ENCODE data around the gene MAPK8IP3. TPM values are rescaled to one million over a fixed set of nuclear protein-coding genes. Genes with fewer than 3 reads are reported as not detected.
A peak's percentile ranks its signal among the peaks of the same experiment; 100 is the strongest.
"Not testable (repeated sequence)": the region's sequence is repeated elsewhere in the genome, so short reads cannot be mapped to it uniquely, and the experiment has no call there.

MAPK8IP3 gene
- total RNA-seq, 1 donor from 2014 or later, result 41.0 TPM

DNA sequence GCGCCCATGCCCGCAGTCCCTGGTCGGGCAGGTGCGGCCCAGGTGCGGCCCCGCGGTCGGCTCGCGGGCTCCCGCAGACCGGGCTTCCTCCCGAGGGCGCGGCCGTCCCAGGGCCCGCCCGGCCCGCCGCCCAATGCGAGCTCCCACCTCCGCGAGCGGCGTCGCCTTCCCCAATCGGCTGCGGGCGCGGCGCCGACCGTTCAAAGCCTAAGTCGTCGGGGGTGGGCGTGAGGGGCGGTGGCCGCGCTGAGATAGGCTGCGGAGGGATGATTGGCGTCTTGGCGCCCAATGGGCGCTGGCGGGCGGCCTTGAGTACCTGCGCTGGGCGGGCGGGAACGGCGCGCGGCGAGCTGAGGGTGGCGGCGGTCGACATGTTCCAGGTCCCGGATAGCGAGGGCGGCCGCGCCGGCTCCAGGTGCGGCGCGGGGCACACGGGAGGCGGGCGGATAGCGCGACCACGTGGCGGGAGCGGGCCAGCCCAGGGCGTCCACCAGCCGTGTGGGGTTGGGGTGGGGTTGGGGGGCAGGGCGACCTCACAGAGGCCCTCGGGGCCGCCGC lies 28.0 kb upstream of the MAPK8IP3 start, which contains the start of gene JPT2:
TSS of gene JPT2 (plus strand) at position 338 of the 558 bp plus-strand sequence. CDS start at position 372, 34 bp downstream.
- DNase-seq, result peak; percentile 98

- DNase-seq, result peak; percentile 49
Observed at GRCh38 chr16:1678500-1679098, 27.4 kb upstream of the MAPK8IP3 start.

GRCh38 chr16:1680361-1680760 lies 25.6 kb upstream of the MAPK8IP3 start:
- no peak for DNase-seq

DNA sequence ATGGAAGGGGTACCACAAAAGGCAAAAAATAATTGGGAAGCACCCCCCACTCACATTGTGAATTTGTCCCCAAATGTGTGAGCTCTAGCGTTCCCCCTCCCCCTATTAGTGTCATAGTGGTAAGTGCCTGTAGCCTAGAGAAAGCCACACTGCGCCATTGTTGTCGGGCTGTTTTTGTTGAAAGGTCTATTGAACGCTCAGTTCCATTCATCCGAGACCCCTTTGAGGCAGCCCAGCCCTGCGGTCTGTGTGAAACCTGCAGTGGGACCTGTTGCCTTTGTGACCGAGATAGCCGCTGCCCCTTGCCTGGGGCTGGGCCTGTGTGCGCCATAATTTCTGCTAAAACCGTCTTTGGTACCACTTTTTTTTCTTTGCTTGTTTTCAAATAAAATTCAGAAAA lies 25.0 kb upstream of the MAPK8IP3 start:
- no peak for DNase-seq

DNA sequence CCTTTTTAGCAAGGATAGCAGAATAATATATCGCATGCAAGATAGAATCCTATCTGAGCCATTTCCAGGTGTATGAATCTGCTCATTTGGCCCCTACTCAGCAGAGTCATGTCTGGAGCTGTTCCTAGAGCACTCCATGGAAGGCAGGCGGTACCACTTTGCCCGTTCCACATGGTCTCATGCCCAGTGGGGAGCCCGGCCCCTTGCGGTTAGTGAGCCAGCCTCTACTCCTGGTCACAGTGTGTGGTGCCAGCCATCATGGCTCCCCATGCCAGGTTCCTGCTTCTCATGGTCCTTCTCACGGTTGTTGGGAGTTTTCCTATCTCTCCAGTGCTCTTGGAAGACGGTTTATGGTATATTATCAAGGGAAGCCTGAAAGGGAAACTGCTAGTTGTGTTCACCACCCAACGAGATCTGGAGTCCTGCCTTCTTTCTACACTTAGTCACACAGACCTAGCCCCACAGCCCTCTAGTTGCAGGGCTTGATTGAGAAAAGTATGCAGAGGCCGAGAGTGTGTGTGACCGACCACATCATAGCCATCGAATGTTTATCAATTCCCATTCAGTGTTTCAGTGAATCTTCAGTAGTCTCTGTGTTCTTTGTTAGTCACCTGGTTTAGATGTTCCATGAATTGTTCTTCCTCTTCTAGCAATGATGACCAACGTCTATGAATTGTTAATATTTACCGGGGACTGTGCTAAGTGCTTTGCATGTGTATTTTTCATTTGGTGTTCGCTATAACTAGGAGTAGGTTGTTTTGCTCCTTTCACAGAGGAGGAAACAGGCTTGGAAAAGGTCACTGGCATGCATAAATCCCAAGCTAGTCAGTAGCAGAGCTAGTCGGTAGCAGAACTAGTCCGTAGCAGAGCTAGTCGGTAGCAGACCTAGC lies 18.3 kb upstream of the MAPK8IP3 start:
- no peak for DNase-seq

GRCh38 chr16:1688807-1689560 lies 17.0 kb upstream of the MAPK8IP3 start:
- peak; percentile 72 for DNase-seq

GRCh38 chr16:1689853-1690252 lies 16.1 kb upstream of the MAPK8IP3 start:
- no peak for DNase-seq

- no peak for DNase-seq
Observed at GRCh38 chr16:1690810-1691209, 15.2 kb upstream of the MAPK8IP3 start.

- DNase-seq, result peak; percentile 40
Observed at GRCh38 chr16:1691276-1691675, 14.7 kb upstream of the MAPK8IP3 start.

DNA sequence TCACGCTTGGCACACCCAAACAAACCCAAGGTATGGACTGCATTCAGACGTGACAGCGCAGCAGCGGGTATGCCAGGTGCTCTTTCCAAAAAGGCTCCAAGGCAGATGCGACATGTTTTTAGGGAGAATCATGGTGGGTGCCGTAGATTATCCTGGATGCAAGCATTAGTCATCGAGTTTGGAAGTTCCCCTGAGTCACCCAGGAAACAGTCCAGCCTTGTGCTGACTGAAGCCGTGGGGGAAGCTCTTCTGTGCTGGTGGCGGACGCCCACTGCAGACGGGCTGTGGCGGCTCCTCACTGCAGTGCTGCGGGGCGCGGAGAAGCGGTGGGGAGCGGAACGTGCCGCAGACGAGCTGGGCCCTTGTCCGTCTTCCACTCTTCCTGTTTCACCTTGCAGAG lies 14.0 kb upstream of the MAPK8IP3 start:
- no peak for DNase-seq

GRCh38 chr16:1696863-1697262 lies 9.1 kb upstream of the MAPK8IP3 start:
- no peak for DNase-seq

GRCh38 chr16:1698680-1699079 lies 7.3 kb upstream of the MAPK8IP3 start:
- no peak for DNase-seq

DNA sequence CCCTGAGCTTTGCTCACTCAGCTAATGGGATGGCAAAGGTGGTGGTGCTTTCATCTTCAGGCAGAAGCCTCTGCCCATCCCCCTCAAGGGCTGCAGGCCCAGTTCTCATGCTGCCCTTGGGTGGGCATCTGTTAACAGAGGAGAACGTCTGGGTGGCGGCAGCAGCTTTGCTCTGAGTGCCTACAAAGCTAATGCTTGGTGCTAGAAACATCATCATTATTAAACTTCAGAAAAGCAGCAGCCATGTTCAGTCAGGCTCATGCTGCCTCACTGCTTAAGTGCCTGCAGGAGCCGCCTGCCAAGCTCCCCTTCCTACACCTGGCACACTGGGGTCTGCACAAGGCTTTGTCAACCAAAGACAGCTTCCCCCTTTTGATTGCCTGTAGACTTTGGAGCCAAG lies 5.7 kb upstream of the MAPK8IP3 start:
- no peak for DNase-seq

GRCh38 chr16:1701216-1701878 lies 4.6 kb upstream of the MAPK8IP3 start:
- no peak for DNase-seq

DNA sequence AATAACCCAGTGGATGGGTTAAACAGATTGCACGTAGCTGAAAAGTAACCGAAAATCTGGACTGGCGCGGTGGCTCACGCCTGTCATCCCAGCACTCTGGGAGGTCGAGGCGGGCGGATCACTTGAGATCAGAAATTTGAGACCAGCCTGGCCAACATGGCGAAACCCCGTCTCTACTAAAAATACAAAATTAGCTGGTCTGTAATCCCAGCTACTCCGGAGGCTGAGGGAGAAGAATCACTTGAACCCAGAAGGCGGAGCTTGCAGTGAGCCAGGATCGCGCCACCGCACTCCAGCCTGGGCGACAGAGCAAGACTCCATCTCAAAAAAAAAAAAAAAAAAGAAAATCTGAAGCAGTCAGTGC lies 689 bp upstream of the MAPK8IP3 start:
- DNase-seq, result not testable (repeated sequence)

- peak; percentile 52 for DNase-seq
Observed at GRCh38 chr16:1706386-1707192, 594 bp downstream of the MAPK8IP3 start.

- peak; percentile 48 for DNase-seq
Observed at GRCh38 chr16:1707193-1707790, 1.3 kb downstream of the MAPK8IP3 start.

- DNase-seq, result no peak
Observed at GRCh38 chr16:1708083-1708767, 2.2 kb downstream of the MAPK8IP3 start.

DNA sequence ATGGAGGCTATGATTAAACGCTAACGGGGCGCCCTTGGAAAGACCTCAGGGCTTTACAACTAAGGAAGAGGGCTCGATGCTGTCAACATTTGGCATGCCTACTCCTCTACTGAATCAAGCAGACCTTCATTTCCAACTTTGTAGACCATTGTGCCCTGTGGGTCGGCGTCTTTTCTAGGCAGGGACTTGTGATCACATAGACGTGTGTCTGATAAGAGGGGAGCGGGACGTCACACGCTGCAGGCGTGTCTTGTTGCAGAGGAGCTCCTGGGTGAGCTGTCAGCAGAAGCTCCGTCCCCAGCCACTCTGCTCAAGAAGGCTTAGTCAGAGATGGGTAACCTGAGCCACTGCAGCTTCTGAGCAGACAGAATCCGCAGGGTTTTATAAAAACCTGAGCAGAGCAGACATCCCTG lies 2.8 kb downstream of the MAPK8IP3 start:
- no peak for DNase-seq

DNA sequence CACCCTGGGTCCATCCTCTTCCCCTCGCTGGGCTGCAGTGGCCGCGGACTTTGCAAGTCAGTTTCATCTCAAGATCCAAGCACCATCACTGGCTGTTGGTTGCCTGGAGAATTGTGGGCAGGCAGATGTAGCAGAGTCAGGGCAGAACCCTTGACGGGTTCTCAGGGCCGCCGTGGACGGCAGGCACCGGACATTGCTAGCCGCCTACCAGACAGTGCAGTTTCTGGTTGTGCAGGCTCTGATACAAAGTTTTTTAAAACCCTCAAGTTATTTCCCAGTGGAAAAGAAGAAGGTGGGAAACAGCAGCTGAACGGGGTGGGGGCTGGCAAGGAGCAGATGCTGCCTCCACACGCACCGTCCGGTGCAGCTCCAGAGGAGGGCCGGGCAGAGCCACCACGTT lies 3.4 kb downstream of the MAPK8IP3 start:
- no peak for DNase-seq

Measured in dermis blood vessel endothelial cell (primary cell).